Mesendoderm (in vitro differentiated cells): ENCODE measurements around the gene PGAM4.
"Not testable (repeated sequence)": the region's sequence is repeated elsewhere in the genome, so short reads cannot be mapped to it uniquely, and the experiment has no call there.

ENCODE experiments used
- DNase-seq: peaks from one replicate; pipeline ENCODE4 v3.0.0; 2013
- H2AK5ac ChIP-seq: 2 replicates; pipeline ENCODE4 v1.6.1; 2013; ENCODE audit warnings: low read length, inconsistent platforms
- H2BK120ac ChIP-seq: 2 replicates; pipeline ENCODE4 v1.6.1; 2013; ENCODE audit warnings: low read depth, mild to moderate bottlenecking, low read length, moderate library complexity, mixed read lengths
- H2BK15ac ChIP-seq: replicated peaks from 2 replicates; pipeline ENCODE4 v1.6.1; 2013; ENCODE audit warnings: low read depth, mild to moderate bottlenecking, moderate library complexity
- H2BK5ac ChIP-seq: 2 replicates; pipeline ENCODE4 v1.6.1; 2013; ENCODE audit warnings: low read length, inconsistent platforms
- H3K18ac ChIP-seq: 2 replicates; pipeline ENCODE4 v1.6.1; 2013; ENCODE audit warnings: mild to moderate bottlenecking, low read length, mixed read lengths
- H3K23ac ChIP-seq: one replicate; pipeline ENCODE4 v1.6.1; 2013; ENCODE audit warnings: low read length
- H3K27ac ChIP-seq: 2 replicates; pipeline ENCODE4 v1.5.1; 2013; ENCODE audit warnings: low read depth, mild to moderate bottlenecking, inconsistent platforms, low read length, moderate library complexity
- H3K27me3 ChIP-seq: 2 replicates; pipeline ENCODE4 v1.6.1; 2013; ENCODE audit warnings: low read length, control low read depth, mild to moderate bottlenecking, inconsistent platforms; ENCODE audit not compliant: insufficient read depth, poor library complexity
- H3K36me3 ChIP-seq: 2 replicates; pipeline ENCODE4 v1.6.1; 2013; ENCODE audit warnings: low read length, inconsistent platforms; ENCODE audit not compliant: control insufficient read depth, insufficient read depth
- H3K4ac ChIP-seq: one replicate; pipeline ENCODE4 v1.6.1; 2013; ENCODE audit warnings: low read depth, mild to moderate bottlenecking, low read length, moderate library complexity
- H3K4me1 ChIP-seq: 2 replicates; pipeline ENCODE4 v1.6.1; 2013; ENCODE audit warnings: low read depth, low read length, inconsistent platforms; ENCODE audit not compliant: control insufficient read depth
- H3K4me2 ChIP-seq: 2 replicates; pipeline ENCODE4 v1.6.1; 2013; ENCODE audit warnings: low read length
- H3K4me3 ChIP-seq: 2 replicates; pipeline ENCODE4 v1.5.1; 2013; ENCODE audit warnings: mild to moderate bottlenecking, low read length
- H3K56ac ChIP-seq: one replicate; pipeline ENCODE4 v1.6.1; 2013; ENCODE audit warnings: low read length
- H3K79me1 ChIP-seq: 2 replicates; pipeline ENCODE4 v1.6.1; 2013; ENCODE audit warnings: low read length, inconsistent platforms
- H3K79me2 ChIP-seq: 2 replicates; pipeline ENCODE4 v1.6.1; 2013; ENCODE audit warnings: mild to moderate bottlenecking, low read length; ENCODE audit not compliant: control insufficient read depth, insufficient read depth
- H3K9ac ChIP-seq: 2 replicates; pipeline ENCODE4 v1.6.1; 2013; ENCODE audit warnings: low read length, inconsistent platforms
- H4K5ac ChIP-seq: one replicate; pipeline ENCODE4 v1.6.1; 2013; ENCODE audit warnings: low read length
- H4K8ac ChIP-seq: one replicate; pipeline ENCODE4 v1.6.1; 2013; ENCODE audit warnings: low read depth, mild to moderate bottlenecking, control low read depth, low read length, moderate library complexity
- WGBS: extraction: QIAGEN DNeasy Blood & Tissue Kit; methylation state at CpG from one replicate; pipeline ENCODE4 v1.1.7; 2013; ENCODE audit warnings: low lambda C conversion rate, missing lambda C conversion rate; ENCODE audit not compliant: insufficient coverage; ENCODE audit errors: extremely low coverage; 5-methylcytosine and 5-hydroxymethylcytosine counted together

The PGAM4 gene

GRCh38 chrX:77953302-77953701 lies 16.1 kb downstream of the PGAM4 start:
- no peak overlapping the region for H2BK120ac ChIP-seq

GRCh38 chrX:77952173-77952572 lies 17.3 kb downstream of the PGAM4 start:
- Histone ChIP-seq H2BK15ac (no peak overlapping the region), H2BK5ac (no peak overlapping the region), H4K8ac (no peak overlapping the region), H3K4me1 (no peaks in the 10 kb centered on the region), H3K4me3 (no peak overlapping the region), H3K4me2 (no peak overlapping the region), H3K27ac (no peak overlapping the region), H3K56ac (no peak overlapping the region), H2BK120ac (no peak overlapping the region), H3K27me3 (no peaks in the 10 kb centered on the region), H3K18ac (no peak overlapping the region), H3K79me2 (no peaks in the 10 kb centered on the region), H3K9ac (no peak overlapping the region), H2AK5ac (no peak overlapping the region), H4K5ac (no peak overlapping the region), H3K23ac (no peak overlapping the region), H3K4ac (no peak overlapping the region), H3K36me3 (no peaks in the 10 kb centered on the region), H3K79me1 (no peaks in the 10 kb centered on the region)
- DNase-seq, result no peak
- no CpG with 5 or more reads among the region's 1 CpG for WGBS

More at GRCh38 chrX:77953302-77953701, 16.1 kb downstream of the PGAM4 start:
- Histone ChIP-seq H4K5ac (no peak overlapping the region), H4K8ac (no peak overlapping the region), H3K36me3 (no peaks in the 10 kb centered on the region), H3K4me1 (no peaks in the 10 kb centered on the region), H3K23ac (no peak overlapping the region), H3K4me3 (no peak overlapping the region), H3K27ac (no peak overlapping the region), H3K56ac (no peak overlapping the region), H3K79me2 (no peaks in the 10 kb centered on the region), H3K4me2 (no peak overlapping the region), H3K4ac (no peak overlapping the region), H3K27me3 (no peaks in the 10 kb centered on the region), H2AK5ac (no peak overlapping the region), H3K79me1 (no peaks in the 10 kb centered on the region), H2BK15ac (no peak overlapping the region), H3K9ac (no peak overlapping the region), H2BK5ac (no peak overlapping the region), H3K18ac (no peak overlapping the region)
- no peak for DNase-seq
- WGBS, result no CpG with 5 or more reads among the region's 1 CpG

GRCh38 chrX:77949840-77950239 lies 19.6 kb downstream of the PGAM4 start:
- Histone ChIP-seq H3K27ac (no peak overlapping the region), H2BK5ac (no peak overlapping the region), H3K36me3 (no peaks in the 10 kb centered on the region), H3K23ac (no peak overlapping the region), H4K5ac (no peak overlapping the region), H2AK5ac (no peak overlapping the region), H3K18ac (no peak overlapping the region), H4K8ac (no peak overlapping the region), H3K79me1 (no peaks in the 10 kb centered on the region), H3K79me2 (no peaks in the 10 kb centered on the region), H3K4me3 (no peak overlapping the region), H2BK15ac (no peak overlapping the region), H2BK120ac (no peak overlapping the region), H3K4me1 (no peaks in the 10 kb centered on the region), H3K56ac (no peak overlapping the region), H3K4me2 (no peak overlapping the region), H3K27me3 (no peaks in the 10 kb centered on the region), H3K4ac (no peak overlapping the region), H3K9ac (no peak overlapping the region)
- no CpG with 5 or more reads among the region's 2 CpGs for WGBS
- no peak for DNase-seq

GRCh38 chrX:77946571-77946970 lies 22.9 kb downstream of the PGAM4 start:
- Histone ChIP-seq H3K27ac (no peak overlapping the region), H3K23ac (no peak overlapping the region), H2BK5ac (no peak overlapping the region), H3K18ac (no peak overlapping the region), H4K5ac (no peak overlapping the region), H3K4me3 (no peak overlapping the region), H3K4ac (no peak overlapping the region), H3K27me3 (no peaks in the 10 kb centered on the region), H2BK15ac (no peak overlapping the region), H3K79me1 (no peaks in the 10 kb centered on the region), H2BK120ac (no peak overlapping the region), H3K56ac (no peak overlapping the region), H3K4me1 (no peaks in the 10 kb centered on the region), H3K36me3 (no peaks in the 10 kb centered on the region), H2AK5ac (no peak overlapping the region), H3K9ac (no peak overlapping the region), H3K4me2 (no peak overlapping the region), H3K79me2 (no peaks in the 10 kb centered on the region), H4K8ac (no peak overlapping the region)
- WGBS, result no CpG with 5 or more reads among the region's 2 CpGs
- DNase-seq, result no peak

- Histone ChIP-seq H4K8ac (no peak overlapping the region), H3K56ac (no peak overlapping the region), H2BK5ac (no peak overlapping the region), H4K5ac (no peak overlapping the region), H3K4me1 (no peaks in the 10 kb centered on the region), H3K27ac (no peak overlapping the region), H2AK5ac (no peak overlapping the region), H3K9ac (no peak overlapping the region), H3K4ac (no peak overlapping the region), H3K18ac (no peak overlapping the region), H3K36me3 (no peaks in the 10 kb centered on the region), H3K4me2 (no peak overlapping the region), H2BK15ac (no peak overlapping the region), H2BK120ac (no peak overlapping the region), H3K79me2 (no peaks in the 10 kb centered on the region), H3K23ac (no peak overlapping the region), H3K27me3 (no peaks in the 10 kb centered on the region), H3K4me3 (no peak overlapping the region), H3K79me1 (no peaks in the 10 kb centered on the region)
- no peak for DNase-seq
- WGBS, result no CpG with 5 or more reads among the region's 7 CpGs
Measured at GRCh38 chrX:77945910-77946545, 23.4 kb downstream of the PGAM4 start.

- H3K9ac ChIP-seq, result not testable (repeated sequence)
- WGBS, result no CpG with 5 or more reads among the region's 6 CpGs
Measured at GRCh38 chrX:77945031-77945430, 24.4 kb downstream of the PGAM4 start.

More at GRCh38 chrX:77945031-77945430, 24.4 kb downstream of the PGAM4 start:
- H3K27ac ChIP-seq, H2AK5ac ChIP-seq, H3K27me3 ChIP-seq, DNase-seq, H3K23ac ChIP-seq, H3K4me3 ChIP-seq, H3K18ac ChIP-seq, H3K36me3 ChIP-seq, H3K56ac ChIP-seq, H3K4me1 ChIP-seq, H3K4ac ChIP-seq, H4K8ac ChIP-seq, H2BK15ac ChIP-seq, H2BK5ac ChIP-seq, H3K79me1 ChIP-seq, H2BK120ac ChIP-seq, H3K79me2 ChIP-seq, H4K5ac ChIP-seq, H3K4me2 ChIP-seq: not testable (repeated sequence)
